ENCODE results near the gene POLR2I. TPM values are rescaled to one million over a fixed set of nuclear protein-coding genes. Genes with fewer than 3 reads are reported as not detected.

Gene POLR2I
- total and polyA plus RNA-seq, 2 of the 13 experiments (the other 11 are each of a cell fraction or from before 2014, with no cell fraction given): 40.5 to 104 TPM

GRCh38 chr19:36114721-36115452 is at the start of gene POLR2I (continued):
- TF ChIP-seq CBFB (CRISPR knock-in tag; IDR thresholded peaks at IDR 0.05) (peak; percentile 94), GATAD2A (CRISPR knock-in tag; IDR thresholded peaks at IDR 0.05) (peak; percentile 45; the same call in 1 of the 2 replicates), ZNF10 (CRISPR knock-in tag; IDR thresholded peaks at IDR 0.05; ENCODE audit: borderline replicate concordance, low read depth) (no peak), ZNF841 (CRISPR knock-in tag; IDR thresholded peaks at IDR 0.05; ENCODE audit: borderline replicate concordance) (peak; percentile 65; the same call in 1 of the 2 replicates), ZNF207 (IDR thresholded peaks at IDR 0.05; ENCODE audit: borderline replicate concordance) (no peak), HNRNPLL (IDR thresholded peaks at IDR 0.05; ENCODE audit: low read depth, low read length, poor library complexity, severe bottlenecking) (peak; percentile 96), XBP1 (CRISPR knock-in tag; IDR thresholded peaks at IDR 0.05) (peak; percentile 65; the same call in 1 of the 2 replicates), XRCC5 (optimal IDR thresholded peaks at IDR 0.05; ENCODE audit: low read length) (peak; percentile 40), ZKSCAN5 (CRISPR knock-in tag; IDR thresholded peaks at IDR 0.05) (no peak), ZNF709 (CRISPR knock-in tag; IDR thresholded peaks at IDR 0.05) (peak; percentile 58), ZNF335 (CRISPR knock-in tag; IDR thresholded peaks at IDR 0.05) (peak; percentile 56; the same call in 1 of the 2 replicates), THAP11 (CRISPR knock-in tag; IDR thresholded peaks at IDR 0.05) (peak; percentile 92), RARA (CRISPR knock-in tag; IDR thresholded peaks at IDR 0.05) (peak; percentile 30; the same call in 1 of the 2 replicates), NCOA2 (CRISPR knock-in tag; IDR thresholded peaks at IDR 0.05) (peak; percentile 70), KLF11 (CRISPR knock-in tag; IDR thresholded peaks at IDR 0.05) (peak; percentile 35; the same call in 1 of the 2 replicates), ZNF687 (CRISPR knock-in tag; IDR thresholded peaks at IDR 0.05) (peak; percentile 99), ZNF17 (CRISPR knock-in tag; IDR thresholded peaks at IDR 0.05) (no peak), ZNF883 (CRISPR knock-in tag; IDR thresholded peaks at IDR 0.05; ENCODE audit: not compliant biosample characterization) (peak; percentile 88), NCOA1 (CRISPR knock-in tag; IDR thresholded peaks at IDR 0.05) (no peak; the same call in 1 of the 2 replicates), DZIP1 (CRISPR knock-in tag; IDR thresholded peaks at IDR 0.05) (no peak), ZNF326 (CRISPR knock-in tag; IDR thresholded peaks at IDR 0.05; ENCODE audit: borderline replicate concordance) (no peak), GRHL1 (CRISPR knock-in tag; conservative IDR thresholded peaks at IDR 0.05) (no peak), FOXJ3 (CRISPR knock-in tag; IDR thresholded peaks at IDR 0.05; ENCODE audit: borderline replicate concordance) (peak; percentile 70; the same call in 1 of the 2 replicates)
